ENCODE measurements around the gene RAB40C. TPM values are rescaled to one million over a fixed set of nuclear protein-coding genes. Genes with fewer than 3 reads are reported as not detected.

Gene RAB40C
- polyA plus RNA-seq, 1 donor (not counting 4 experiments of a cell fraction or from before 2014, with no cell fraction given), result 4.0 TPM

GRCh38 chr16:632486-633335, 42.8 kb downstream of the RAB40C start:
- DNase-seq (ENCODE audit: low read depth, low spot score) (no peak), FAIRE-seq (no peak)
- Histone ChIP-seq H3K9ac (ENCODE audit: control insufficient read depth, extremely low read depth, insufficient read depth, low read length) (no peak overlapping the region), H3K27ac (ENCODE audit: control insufficient read depth, insufficient read depth, low read length) (no peak overlapping the region), H3K4me2 (ENCODE audit: control insufficient read depth, extremely low read depth, insufficient read depth, low read depth, low read length) (no peak overlapping the region), H3K36me3 (ENCODE audit: control insufficient read depth in 2 of 2, extremely low read depth in 1 of 2, insufficient read depth in 2 of 2, low read length in 2 of 2) (peaks cover 2 to 10% of the 10 kb centered on the region in 2 experiments), H3K79me2 (ENCODE audit: control insufficient read depth, insufficient read depth, low read length) (peaks cover 8% of the 10 kb centered on the region), H3K27me3 (ENCODE audit: control insufficient read depth, extremely low read depth, insufficient read depth, low read length) (no peaks in the 10 kb centered on the region), H4K20me1 (ENCODE audit: control insufficient read depth, extremely low read depth, insufficient read depth, low read length) (no peaks in the 10 kb centered on the region), H2AFZ (ENCODE audit: control insufficient read depth, low read length) (no peak overlapping the region), H3K9me3 (ENCODE audit: control insufficient read depth, low read depth, low read length) (no peaks in the 10 kb centered on the region), H3K4me3 (ENCODE audit: control insufficient read depth in 2 of 3, extremely low read depth in 1 of 3, insufficient read depth in 2 of 3, low read depth in 1 of 3, low read length in 3 of 3) (no peak overlapping the region), H3K4me1 (ENCODE audit: control insufficient read depth, extremely low read depth, insufficient read depth, low read length) (peaks cover 8% of the 10 kb centered on the region), H3K9me1 (ENCODE audit: control insufficient read depth, extremely low read depth, insufficient read depth, low read length) (no peaks in the 10 kb centered on the region)
- dilution Hi-C loops (cut with MboI; ENCODE audit: extremely low pct_ligation_motif_present, low sequenced_read_pairs), result no loop called here
- TF ChIP-seq EZH2 (IDR thresholded peaks at IDR 0.05; ENCODE audit: low read length), result no peak
- no peak for TF ChIP-seq CTCF (optimal IDR thresholded peaks at IDR 0.05 in 1 of 3, IDR thresholded peaks at IDR 0.05 in 1 of 3, conservative IDR thresholded peaks at IDR 0.05 in 1 of 3; ENCODE audit: extremely low read depth in 1 of 3, insufficient read depth in 2 of 3, low read length in 3 of 3)

- Histone ChIP-seq H3K36me3 (ENCODE audit: control insufficient read depth in 2 of 2, extremely low read depth in 1 of 2, insufficient read depth in 2 of 2, low read length in 2 of 2) (peaks cover 2 to 10% of the 10 kb centered on the region in 2 experiments), H3K9ac (ENCODE audit: control insufficient read depth, extremely low read depth, insufficient read depth, low read length) (no peak overlapping the region), H3K4me2 (ENCODE audit: control insufficient read depth, extremely low read depth, insufficient read depth, low read depth, low read length) (no peak overlapping the region), H2AFZ (ENCODE audit: control insufficient read depth, low read length) (no peak overlapping the region), H3K27ac (ENCODE audit: control insufficient read depth, insufficient read depth, low read length) (no peak overlapping the region), H3K4me1 (ENCODE audit: control insufficient read depth, extremely low read depth, insufficient read depth, low read length) (peaks cover 8% of the 10 kb centered on the region), H3K79me2 (ENCODE audit: control insufficient read depth, insufficient read depth, low read length) (peaks cover 8% of the 10 kb centered on the region), H3K4me3 (ENCODE audit: control insufficient read depth in 2 of 3, extremely low read depth in 1 of 3, insufficient read depth in 2 of 3, low read depth in 1 of 3, low read length in 3 of 3) (no peak overlapping the region), H3K9me3 (ENCODE audit: control insufficient read depth, low read depth, low read length) (no peaks in the 10 kb centered on the region), H3K9me1 (ENCODE audit: control insufficient read depth, extremely low read depth, insufficient read depth, low read length) (no peaks in the 10 kb centered on the region), H4K20me1 (ENCODE audit: control insufficient read depth, extremely low read depth, insufficient read depth, low read length) (no peaks in the 10 kb centered on the region), H3K27me3 (ENCODE audit: control insufficient read depth, extremely low read depth, insufficient read depth, low read length) (no peaks in the 10 kb centered on the region)
- FAIRE-seq (no peak), DNase-seq (ENCODE audit: low read depth, low spot score) (no peak)
- TF ChIP-seq EZH2 (IDR thresholded peaks at IDR 0.05; ENCODE audit: low read length) (no peak), CTCF (optimal IDR thresholded peaks at IDR 0.05 in 1 of 3, IDR thresholded peaks at IDR 0.05 in 1 of 3, conservative IDR thresholded peaks at IDR 0.05 in 1 of 3; ENCODE audit: extremely low read depth in 1 of 3, insufficient read depth in 2 of 3, low read length in 3 of 3) (no peak)
- dilution Hi-C loops (cut with MboI; ENCODE audit: extremely low pct_ligation_motif_present, low sequenced_read_pairs), result no loop called here
Observed at GRCh38 chr16:633336-634050, 43.6 kb downstream of the RAB40C start.

All from keratinocyte (primary cell).